HG02885 (cell line): ENCODE data around the gene ZNF341.
"Not testable (repeated sequence)": the region's sequence is repeated elsewhere in the genome, so short reads cannot be mapped to it uniquely, and the experiment has no call there.

Experiments
- ATAC-seq: cut with Tn5 transposase; IDR thresholded peaks from one replicate; pipeline ENCODE4 v1.9.1; 2021; ENCODE audit warnings: mild to moderate bottlenecking; ENCODE audit not compliant: unreplicated experiment, poor library complexity

The ZNF341 gene

GRCh38 chr20:33727806-33728205 is 4.0 kb upstream of the ZNF341 start:
- no peak for ATAC-seq

- no peak for ATAC-seq
Measured at GRCh38 chr20:33728463-33728862, 3.3 kb upstream of the ZNF341 start.

GRCh38 chr20:33729101-33729500 is 2.7 kb upstream of the ZNF341 start:
- ATAC-seq = no peak

- ATAC-seq = no peak
Measured at GRCh38 chr20:33730946-33731692, 677 bp upstream of the ZNF341 start.

GRCh38 chr20:33732166-33732970 is 572 bp downstream of the ZNF341 start:
- ATAC-seq = peak; percentile 64

- ATAC-seq = no peak
Measured at GRCh38 chr20:33733654-33734576, 2.1 kb downstream of the ZNF341 start.

GRCh38 chr20:33736962-33737361 is 5.2 kb downstream of the ZNF341 start:
- no peak for ATAC-seq

GRCh38 chr20:33739493-33739892 is 7.7 kb downstream of the ZNF341 start:
- ATAC-seq = no peak

- ATAC-seq = no peak
Measured at GRCh38 chr20:33740189-33740588, 8.4 kb downstream of the ZNF341 start.

- no peak for ATAC-seq
Measured at GRCh38 chr20:33744181-33744580, 12.4 kb downstream of the ZNF341 start.

- ATAC-seq = no peak
Measured at GRCh38 chr20:33744773-33745385, 13.1 kb downstream of the ZNF341 start.

- no peak for ATAC-seq
Measured at GRCh38 chr20:33746325-33746998, 14.7 kb downstream of the ZNF341 start.

- ATAC-seq = no peak
Measured at GRCh38 chr20:33751775-33752174, 20.0 kb downstream of the ZNF341 start.

- ATAC-seq = no peak
Measured at GRCh38 chr20:33753143-33753542, 21.3 kb downstream of the ZNF341 start.

GRCh38 chr20:33753763-33754162 is 22.0 kb downstream of the ZNF341 start:
- no peak for ATAC-seq

- ATAC-seq = not testable (repeated sequence)
Measured at GRCh38 chr20:33755936-33756490, 24.2 kb downstream of the ZNF341 start.

- ATAC-seq = no peak
Measured at GRCh38 chr20:33757046-33757445, 25.2 kb downstream of the ZNF341 start.

GRCh38 chr20:33757458-33757857 is 25.7 kb downstream of the ZNF341 start:
- ATAC-seq = no peak

- no peak for ATAC-seq
Measured at GRCh38 chr20:33761698-33762250, 30.0 kb downstream of the ZNF341 start.
